Measurements from ENCODE around the gene DKK2.

The DKK2 gene

DNA sequence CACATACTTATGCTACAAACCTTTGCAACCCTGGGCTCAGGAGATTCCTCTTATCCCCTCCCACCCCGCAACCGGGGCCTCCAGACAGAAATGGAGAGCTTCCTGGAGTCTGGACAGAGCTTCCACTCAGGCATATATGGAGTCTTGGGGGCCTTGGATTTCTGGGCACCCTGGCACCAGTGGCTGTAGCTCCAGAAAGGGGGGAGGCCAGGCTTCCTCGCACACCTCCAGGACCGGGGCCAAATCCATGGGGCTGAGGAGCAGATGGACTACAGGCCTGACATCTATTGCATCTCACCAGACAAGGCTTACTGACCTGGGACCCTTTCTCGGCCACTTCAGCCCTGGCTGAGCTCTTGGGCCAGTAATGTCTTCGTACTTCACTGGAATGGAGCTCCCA is 143.3 kb downstream of the DKK2 start:
- H3K4me3 ChIP-seq (ENCODE audit: low read depth, low read length) = no peak overlapping the region
- TF ChIP-seq, protein P1, sequence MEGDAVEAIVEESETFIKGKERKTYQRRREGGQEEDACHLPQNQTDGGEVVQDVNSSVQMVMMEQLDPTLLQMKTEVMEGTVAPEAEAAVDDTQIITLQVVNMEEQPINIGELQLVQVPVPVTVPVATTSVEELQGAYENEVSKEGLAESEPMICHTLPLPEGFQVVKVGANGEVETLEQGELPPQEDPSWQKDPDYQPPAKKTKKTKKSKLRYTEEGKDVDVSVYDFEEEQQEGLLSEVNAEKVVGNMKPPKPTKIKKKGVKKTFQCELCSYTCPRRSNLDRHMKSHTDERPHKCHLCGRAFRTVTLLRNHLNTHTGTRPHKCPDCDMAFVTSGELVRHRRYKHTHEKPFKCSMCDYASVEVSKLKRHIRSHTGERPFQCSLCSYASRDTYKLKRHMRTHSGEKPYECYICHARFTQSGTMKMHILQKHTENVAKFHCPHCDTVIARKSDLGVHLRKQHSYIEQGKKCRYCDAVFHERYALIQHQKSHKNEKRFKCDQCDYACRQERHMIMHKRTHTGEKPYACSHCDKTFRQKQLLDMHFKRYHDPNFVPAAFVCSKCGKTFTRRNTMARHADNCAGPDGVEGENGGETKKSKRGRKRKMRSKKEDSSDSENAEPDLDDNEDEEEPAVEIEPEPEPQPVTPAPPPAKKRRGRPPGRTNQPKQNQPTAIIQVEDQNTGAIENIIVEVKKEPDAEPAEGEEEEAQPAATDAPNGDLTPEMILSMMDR (IDR thresholded peaks at IDR 0.05; ENCODE audit: low read depth, low read length) = no peak

DNA sequence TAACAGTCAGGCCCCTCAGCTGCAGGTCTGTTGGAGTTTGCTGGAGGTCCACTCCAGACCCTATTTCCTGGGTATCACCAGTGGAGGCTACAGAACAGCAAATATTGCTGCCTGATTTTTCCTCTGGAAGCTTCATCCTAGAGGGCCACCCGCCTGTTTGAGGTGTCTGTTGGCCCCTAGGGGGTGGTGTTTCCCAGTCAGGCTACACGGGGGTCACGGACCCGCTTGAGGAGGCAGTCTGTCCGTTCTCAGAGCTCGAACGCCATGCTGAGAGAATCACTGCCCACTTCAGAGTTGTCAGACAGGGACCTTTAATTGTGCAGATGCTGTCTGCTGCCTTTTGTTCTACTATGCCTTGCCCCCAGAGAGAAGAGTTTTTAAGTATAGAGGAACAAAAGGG is 160.8 kb downstream of the DKK2 start:
- TF ChIP-seq, protein P1 (IDR thresholded peaks at IDR 0.05; ENCODE audit: low read depth, low read length) = no peak
- H3K4me3 ChIP-seq (ENCODE audit: low read depth, low read length) = no peak overlapping the region

Measured in WI38 (cell line).